Testis (tissue), 3 donors: Measurements from ENCODE around the gene ALDH5A1. TPM values are rescaled to one million over a fixed set of nuclear protein-coding genes. Genes with fewer than 3 reads are reported as not detected.

Source experiments
- DNase-seq: peaks from one replicate; pipeline ENCODE4 v3.0.0-alpha.2; 2019
- H3K27ac ChIP-seq, 2 donors: fragments of 200-600 bp; sonication (generic); one replicate each; pipeline ENCODE4 v1.5.1; 2019
- H3K27me3 ChIP-seq: fragments of 200-600 bp; sonication (generic); one replicate; pipeline ENCODE4 v1.5.1; 2019
- H3K36me3 ChIP-seq: fragments of 200-600 bp; sonication (generic); one replicate; pipeline ENCODE4 v1.5.1; 2017; ENCODE audit warnings: low read depth; ENCODE audit errors: missing control alignments
- H3K4me1 ChIP-seq: fragments of 200-600 bp; sonication (generic); one replicate; pipeline ENCODE4 v1.5.1; 2019
- H3K4me3 ChIP-seq, 2 donors: fragments of 200-600 bp; sonication (generic); one replicate each; pipeline ENCODE4 v1.5.1; 2017 to 2019
- H3K9me3 ChIP-seq: fragments of 200-600 bp; sonication (generic); one replicate; pipeline ENCODE4 v1.5.1; 2017
- CTCF ChIP-seq, 3 experiments: fragments of 450-650 bp in 2 of 3; fragments of 200-600 bp in 1 of 3; sonication (generic) in 1 of 3; IDR thresholded peaks; one replicate each; pipeline ENCODE4 v1.5.1; 2016 to 2019; ENCODE audit warnings: antibody characterized with exemption in 3 of 3, mild to moderate bottlenecking in 2 of 3, moderate library complexity in 1 of 3
- POLR2A ChIP-seq: fragments of 450-650 bp; IDR thresholded peaks from one replicate; pipeline ENCODE4 v1.6.1; 2017; ENCODE audit warnings: antibody characterized with exemption, mild to moderate bottlenecking, moderate library complexity
- WGBS, 2 donors: methylation state at CpG; one replicate each; pipeline ENCODE4 v1.1.5; 2018; 5-methylcytosine and 5-hydroxymethylcytosine counted together
- intact Hi-C: fragments of 100-400 bp; cut with DNase I; formaldehyde crosslinking; loops from one replicate; pipeline ENCODE4 v1.15.1; 2023; ENCODE audit warnings: low total_unique reads
- polyA plus RNA-seq: library from polyadenylated mRNA; stranded (reverse); fragments of 350-450 nt; fragmentation: Illumina TruSeq; extraction: RNeasy Lipid Tissue Mini Kit (QIAGEN cat#74804); gene quantifications from one replicate; pipeline ENCODE4 v1.2.3, GENCODE V29; 2014; ENCODE audit warnings: low read depth, low replicate concordance; ENCODE audit not compliant: insufficient read depth
- total RNA-seq, 2 donors: library from RNA; depleted of rRNA; stranded (reverse); fragments of >200 nt; gene quantifications; one replicate each; pipeline ENCODE4 v1.2.3, GENCODE V29; 2016

ALDH5A1 gene
- total and polyA plus RNA-seq, 3 donors from 2014 or later, result 11.3 to 21.2 (median 16.3) TPM

GRCh38 chr6:24543683-24544082 lies 48.9 kb downstream of the ALDH5A1 start:
- Histone ChIP-seq H3K4me1 (no peaks in the 10 kb centered on the region), H3K9me3 (no peaks in the 10 kb centered on the region), H3K36me3 (no peaks in the 10 kb centered on the region), H3K27ac (no peak overlapping the region), H3K4me3 (no peak overlapping the region), H3K27me3 (no peaks in the 10 kb centered on the region)
- intact Hi-C loops, result no loop called here
- 55 to 58% methylated on average over 4 of the region's 4 CpGs for WGBS, 2 donors
- no peak for DNase-seq
- no peak for TF ChIP-seq POLR2A
- no peak for TF ChIP-seq CTCF (IDR thresholded peaks at IDR 0.05)

- Histone ChIP-seq H3K9me3 (no peaks in the 10 kb centered on the region), H3K4me3 (no peak overlapping the region), H3K36me3 (no peaks in the 10 kb centered on the region), H3K4me1 (no peaks in the 10 kb centered on the region), H3K27me3 (no peaks in the 10 kb centered on the region), H3K27ac (no peak overlapping the region)
- intact Hi-C loops, result no loop called here
- TF ChIP-seq CTCF (IDR thresholded peaks at IDR 0.05) (no peak), POLR2A (no peak)
- DNase-seq, result no peak
- 89 to 99% methylated on average over 3 of the region's 3 CpGs for WGBS, 2 donors
Observed at GRCh38 chr6:24545183-24545582, 50.4 kb downstream of the ALDH5A1 start.

DNA sequence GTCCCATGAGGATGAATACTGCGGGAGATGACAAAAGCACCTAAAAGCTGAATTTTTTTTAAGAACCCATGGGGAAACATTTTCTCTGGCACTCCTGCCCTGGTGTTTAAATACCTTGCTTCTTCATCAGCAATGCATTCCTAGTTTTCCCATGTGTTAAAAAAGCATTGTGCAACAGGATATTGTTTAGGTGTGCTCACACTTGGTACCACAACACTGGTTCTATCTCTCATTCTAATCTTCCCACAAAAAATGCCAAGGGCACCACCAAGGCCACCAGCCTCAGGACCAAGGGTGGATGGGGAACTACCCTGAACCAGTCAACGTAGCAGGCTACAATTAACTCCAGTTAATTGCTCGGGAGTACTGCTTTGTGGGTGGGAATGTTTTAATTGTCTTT lies 50.9 kb downstream of the ALDH5A1 start:
- no peak for DNase-seq
- intact Hi-C loops, result no loop called here
- no peaks in the 10 kb centered on the region for H3K27me3 ChIP-seq
- TF ChIP-seq POLR2A, result no peak
- H3K9me3 ChIP-seq, result no peaks in the 10 kb centered on the region
- H3K27ac ChIP-seq, result no peak overlapping the region
- no peaks in the 10 kb centered on the region for H3K4me1 ChIP-seq
- WGBS, 2 donors, result 68 to 70% methylated on average over 3 of the region's 3 CpGs
- no peak overlapping the region for H3K4me3 ChIP-seq
- H3K36me3 ChIP-seq, result no peaks in the 10 kb centered on the region

DNA sequence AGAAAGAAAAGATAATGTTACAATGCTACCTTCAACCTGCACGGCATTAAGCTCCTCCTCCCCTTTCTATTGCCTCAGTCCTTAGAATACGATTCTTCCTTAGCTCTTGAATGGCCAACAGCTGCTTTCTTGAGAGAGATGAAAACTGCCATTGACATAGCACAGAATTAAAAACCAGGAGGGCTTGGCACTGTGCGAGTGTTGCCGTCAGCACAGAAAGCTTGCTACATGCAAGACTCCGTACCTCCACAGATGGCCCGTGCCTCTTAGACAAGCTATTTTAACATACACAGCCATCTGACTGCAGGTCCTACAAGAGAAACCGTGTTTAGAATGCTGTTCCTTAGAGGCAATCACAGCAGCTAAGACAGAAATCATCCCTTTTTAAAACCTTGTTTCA lies 51.7 kb downstream of the ALDH5A1 start:
- intact Hi-C loops, result no loop called here
- no peaks in the 10 kb centered on the region for H3K9me3 ChIP-seq
- H3K4me3 ChIP-seq, result no peak overlapping the region
- TF ChIP-seq CTCF (IDR thresholded peaks at IDR 0.05) (no peak), POLR2A (no peak)
- no peaks in the 10 kb centered on the region for H3K4me1 ChIP-seq
- H3K27me3 ChIP-seq, result no peaks in the 10 kb centered on the region
- no peak for DNase-seq
- no peak overlapping the region for H3K27ac ChIP-seq
- WGBS, 2 donors, result 90 to 93% methylated on average over 7 of the region's 7 CpGs
- no peaks in the 10 kb centered on the region for H3K36me3 ChIP-seq

- H3K4me1 ChIP-seq, result no peaks in the 10 kb centered on the region
- H3K4me3 ChIP-seq, result no peak overlapping the region
- H3K36me3 ChIP-seq, result no peaks in the 10 kb centered on the region
- intact Hi-C loops, result no loop called here
- no peak for TF ChIP-seq POLR2A
- no peak for TF ChIP-seq CTCF (IDR thresholded peaks at IDR 0.05)
- no peaks in the 10 kb centered on the region for H3K27me3 ChIP-seq
- no peak for DNase-seq
- H3K27ac ChIP-seq, result no peak overlapping the region
- WGBS, 2 donors, result 51 to 71% methylated on average over 12 of the region's 12 CpGs
- H3K9me3 ChIP-seq, result no peaks in the 10 kb centered on the region
Observed at GRCh38 chr6:24547243-24547642, 52.5 kb downstream of the ALDH5A1 start.
